Measurements from ENCODE around the gene CLEC16A.

DNA sequence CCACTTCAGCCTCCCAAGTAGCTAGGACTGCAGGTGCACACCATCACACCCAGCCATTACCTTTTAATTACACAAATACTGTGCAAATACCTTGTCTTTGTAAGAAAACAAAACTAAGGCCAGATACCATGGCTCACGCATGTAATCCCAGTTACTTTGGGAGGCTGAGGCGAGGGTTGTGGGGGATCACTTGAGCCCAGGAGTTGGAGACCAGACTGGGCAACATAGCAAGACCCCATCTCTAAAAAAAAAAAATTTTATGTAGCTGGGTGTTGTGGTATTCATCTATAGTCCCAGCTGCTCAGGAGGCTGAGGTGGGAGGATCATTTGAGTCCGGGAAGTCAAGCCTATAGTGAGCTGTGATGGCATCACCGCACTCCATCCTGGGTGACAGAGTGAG, 151.6 kb downstream of the CLEC16A start:
- TF ChIP-seq, protein P1, sequence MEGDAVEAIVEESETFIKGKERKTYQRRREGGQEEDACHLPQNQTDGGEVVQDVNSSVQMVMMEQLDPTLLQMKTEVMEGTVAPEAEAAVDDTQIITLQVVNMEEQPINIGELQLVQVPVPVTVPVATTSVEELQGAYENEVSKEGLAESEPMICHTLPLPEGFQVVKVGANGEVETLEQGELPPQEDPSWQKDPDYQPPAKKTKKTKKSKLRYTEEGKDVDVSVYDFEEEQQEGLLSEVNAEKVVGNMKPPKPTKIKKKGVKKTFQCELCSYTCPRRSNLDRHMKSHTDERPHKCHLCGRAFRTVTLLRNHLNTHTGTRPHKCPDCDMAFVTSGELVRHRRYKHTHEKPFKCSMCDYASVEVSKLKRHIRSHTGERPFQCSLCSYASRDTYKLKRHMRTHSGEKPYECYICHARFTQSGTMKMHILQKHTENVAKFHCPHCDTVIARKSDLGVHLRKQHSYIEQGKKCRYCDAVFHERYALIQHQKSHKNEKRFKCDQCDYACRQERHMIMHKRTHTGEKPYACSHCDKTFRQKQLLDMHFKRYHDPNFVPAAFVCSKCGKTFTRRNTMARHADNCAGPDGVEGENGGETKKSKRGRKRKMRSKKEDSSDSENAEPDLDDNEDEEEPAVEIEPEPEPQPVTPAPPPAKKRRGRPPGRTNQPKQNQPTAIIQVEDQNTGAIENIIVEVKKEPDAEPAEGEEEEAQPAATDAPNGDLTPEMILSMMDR (IDR thresholded peaks at IDR 0.05): no peak
- TF ChIP-seq POLR2A (IDR thresholded peaks at IDR 0.05): no peak

Data from thyroid gland (tissue), 4 donors.